ENCODE measurements around the gene PDE7B.
"Not testable (repeated sequence)": the region's sequence is repeated elsewhere in the genome, so short reads cannot be mapped to it uniquely, and the experiment has no call there.

The PDE7B gene

DNA sequence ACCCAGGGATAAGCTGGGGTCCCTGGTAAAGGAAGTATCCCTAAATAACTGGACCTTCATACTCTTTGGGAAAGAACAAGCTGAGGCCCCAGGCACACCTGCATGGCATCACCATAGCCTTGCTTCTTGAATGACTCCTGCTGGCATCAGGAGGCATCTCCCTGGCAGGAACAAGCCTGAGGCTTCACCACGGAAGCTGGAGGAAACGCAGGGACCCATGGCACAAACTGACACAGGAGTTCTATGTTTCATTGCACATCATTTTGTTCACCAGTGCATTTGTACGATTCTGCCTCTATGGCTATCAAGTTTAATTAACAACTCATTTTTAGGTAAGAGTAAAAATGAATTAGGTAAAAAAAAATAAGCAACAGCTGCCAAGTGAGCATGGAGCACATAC is 619 bp upstream of the PDE7B start:
- no peak for DNase-seq

DNA sequence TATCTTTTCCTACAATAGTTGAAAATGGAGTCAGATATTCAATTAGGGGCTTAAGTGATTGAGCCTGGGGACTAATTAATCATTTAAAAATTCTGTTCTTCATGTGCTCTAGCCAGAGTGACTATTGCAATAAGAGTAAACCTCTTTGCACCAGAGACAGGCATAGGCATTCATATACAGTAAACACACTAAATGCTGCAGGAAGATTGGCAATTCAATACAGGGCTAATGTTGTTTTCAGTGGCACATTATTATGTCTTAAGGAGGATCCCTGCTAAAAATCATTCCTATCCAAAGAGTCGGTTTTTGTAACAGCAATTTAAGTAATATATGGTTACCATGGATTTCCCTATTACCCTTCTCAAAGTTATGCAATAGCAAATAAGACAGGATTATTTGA is 1.2 kb downstream of the PDE7B start:
- no peak for DNase-seq

DNA sequence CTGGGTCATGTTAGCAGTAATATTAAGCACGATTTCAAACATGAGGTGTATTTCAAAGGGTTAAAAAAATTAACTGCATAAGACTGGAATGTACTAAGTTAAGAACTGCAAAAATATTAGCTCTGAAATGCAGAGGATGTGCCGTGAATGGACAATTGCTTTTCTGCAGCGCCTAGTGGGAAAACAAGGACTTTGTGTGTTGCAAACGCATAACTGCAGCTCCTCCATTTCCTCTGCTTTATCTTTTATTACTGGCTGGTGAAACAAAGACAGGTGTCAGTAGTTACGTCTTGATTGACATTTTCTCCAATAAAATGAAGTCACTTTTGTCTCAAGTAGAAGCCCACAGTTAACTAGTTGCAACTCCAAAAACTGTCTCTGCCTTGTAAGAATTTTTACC is 1.7 kb downstream of the PDE7B start:
- no peak for DNase-seq

DNA sequence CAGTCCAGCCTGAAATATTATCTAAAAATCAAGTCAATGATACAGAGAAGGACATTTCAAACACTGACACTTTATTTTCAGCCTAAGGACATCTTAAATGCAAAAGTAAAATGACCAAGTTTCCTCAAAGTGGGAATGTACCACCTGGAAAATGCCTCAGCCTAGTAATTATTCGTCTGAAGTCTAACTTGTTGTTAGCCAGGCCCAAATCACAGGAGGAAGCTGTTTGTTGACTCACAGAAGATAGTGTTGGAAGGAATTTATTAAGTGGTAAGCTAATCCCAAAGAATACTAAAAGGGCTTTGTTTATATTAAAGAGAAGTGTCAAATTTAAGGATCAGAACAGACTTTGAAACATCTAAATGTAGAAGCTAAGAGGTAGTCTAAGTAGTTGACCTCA is 2.5 kb downstream of the PDE7B start:
- no peak for DNase-seq

DNA sequence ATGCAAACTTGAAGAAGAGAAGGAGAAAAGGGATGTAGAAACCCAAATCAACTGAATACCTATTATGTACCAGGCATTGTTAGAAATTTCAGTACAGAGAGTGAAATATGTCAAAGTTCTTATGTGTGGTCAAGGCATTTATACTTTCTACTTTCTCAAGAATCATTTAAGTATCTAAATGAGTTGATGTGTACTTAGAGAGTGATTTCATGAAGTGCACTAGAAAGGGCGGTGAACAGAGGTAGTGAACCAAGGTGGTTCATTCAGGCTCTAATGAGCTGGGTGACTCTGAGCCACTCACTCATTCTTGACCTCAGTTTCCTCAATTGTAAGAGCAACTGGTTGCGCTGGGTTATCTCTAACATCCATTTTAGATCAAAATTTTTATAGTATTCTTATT is 3.3 kb downstream of the PDE7B start:
- DNase-seq, result no peak

DNA sequence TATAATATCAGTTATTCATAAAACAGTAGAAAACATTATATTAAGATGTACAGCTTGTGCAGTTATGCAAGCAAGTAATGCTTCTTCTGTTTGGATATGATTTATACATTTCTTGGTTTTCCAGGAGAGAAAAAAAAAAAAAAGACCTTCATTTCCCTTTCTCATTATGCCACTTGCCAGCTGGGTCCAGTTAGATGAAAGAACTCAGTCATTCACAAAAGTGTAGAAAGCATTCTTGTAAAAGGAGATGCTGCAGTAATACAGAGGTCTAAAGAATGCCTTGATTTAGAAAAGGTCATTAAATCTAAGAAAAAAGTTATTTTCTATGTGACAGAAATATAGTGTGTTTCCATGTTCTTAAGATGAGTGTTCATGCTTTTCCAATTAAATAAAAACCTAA is 7.4 kb downstream of the PDE7B start:
- DNase-seq, result no peak

DNA sequence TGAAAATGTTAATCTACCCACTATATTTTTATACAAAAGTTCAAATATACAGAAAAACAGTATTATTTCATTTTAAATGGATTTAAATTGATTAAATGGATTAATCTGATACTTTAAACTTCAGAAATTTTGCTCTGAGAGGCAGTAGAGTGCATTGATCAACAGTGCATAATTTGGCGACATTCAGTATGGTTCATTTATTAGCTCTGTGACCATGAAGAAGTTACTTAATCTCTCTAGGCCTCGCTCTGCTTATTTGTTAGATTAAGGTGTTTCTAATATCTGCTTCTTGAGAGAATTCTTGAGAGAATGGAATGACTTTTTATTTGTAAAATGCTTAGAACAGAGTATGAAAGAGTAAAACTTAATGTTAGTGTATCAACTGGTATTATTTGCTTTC is 8.9 kb downstream of the PDE7B start:
- no peak for DNase-seq

DNA sequence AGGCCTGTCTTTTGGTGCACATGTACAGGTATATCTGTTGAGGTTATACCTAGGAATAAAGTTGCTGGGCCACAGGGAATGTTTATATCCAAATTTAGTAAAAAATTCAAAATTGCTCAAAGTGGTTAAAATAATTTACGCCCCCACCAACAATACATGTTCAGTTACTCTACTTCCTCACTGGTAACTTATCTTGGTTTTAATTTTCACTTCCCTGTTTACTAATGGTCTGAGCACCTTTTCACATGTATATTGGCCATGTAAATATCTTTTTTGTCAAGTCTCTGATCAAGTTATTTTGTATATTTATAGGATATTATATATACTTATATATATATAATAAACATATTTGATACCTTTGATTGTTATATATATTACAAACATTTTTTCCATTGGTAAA is 9.7 kb downstream of the PDE7B start:
- DNase-seq, result no peak

DNA sequence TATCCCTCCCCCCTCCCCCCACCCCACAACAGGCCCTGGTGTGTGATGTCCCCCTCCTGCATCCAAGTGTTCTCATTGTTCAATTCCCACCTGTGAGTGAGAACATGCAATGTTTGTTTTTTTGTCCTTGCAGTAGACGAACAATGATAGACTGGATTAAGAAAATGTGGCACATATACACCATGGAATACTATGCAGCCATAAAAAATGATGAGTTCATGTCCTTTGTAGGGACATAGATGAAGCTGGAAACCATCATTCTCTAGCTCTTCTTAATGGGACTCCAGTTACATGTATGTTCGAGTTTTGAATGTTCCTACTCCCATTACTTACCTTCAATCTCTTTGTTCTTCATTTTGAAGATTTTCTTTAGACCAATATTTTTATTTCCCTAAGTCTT is 13.4 kb downstream of the PDE7B start:
- not testable (repeated sequence) for DNase-seq

DNA sequence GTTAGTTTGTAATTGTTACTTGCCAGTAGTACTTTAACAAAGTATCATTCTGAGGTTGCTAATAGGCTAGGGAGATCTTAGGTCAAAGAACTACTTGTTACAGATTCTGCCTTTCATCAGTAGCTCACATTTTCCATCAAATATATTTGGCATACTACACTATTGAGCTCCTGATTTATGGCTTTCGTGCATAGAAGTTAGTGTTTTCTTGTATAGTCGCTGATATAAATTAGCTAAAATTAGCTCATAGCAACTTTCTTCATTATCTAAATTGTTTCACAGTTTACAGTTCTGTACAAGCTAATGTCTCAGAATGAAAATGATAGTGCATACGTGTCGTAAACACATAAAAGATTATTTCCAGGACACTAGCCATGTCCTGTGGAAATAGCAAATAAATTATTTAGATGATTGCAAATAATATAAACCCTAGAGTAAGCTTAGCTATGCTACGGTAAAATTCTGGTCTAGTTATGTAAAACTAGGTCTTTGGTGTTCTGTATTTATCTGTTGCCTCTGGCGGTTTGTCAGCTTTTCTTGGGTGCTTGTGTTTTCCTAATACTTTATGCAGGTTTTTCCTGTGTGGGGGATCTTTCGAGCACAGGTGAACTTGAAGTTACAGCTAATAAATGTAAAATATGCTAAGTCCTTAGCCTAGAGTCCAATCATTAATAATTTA is 15.1 kb downstream of the PDE7B start:
- DNase-seq, result no peak

DNA sequence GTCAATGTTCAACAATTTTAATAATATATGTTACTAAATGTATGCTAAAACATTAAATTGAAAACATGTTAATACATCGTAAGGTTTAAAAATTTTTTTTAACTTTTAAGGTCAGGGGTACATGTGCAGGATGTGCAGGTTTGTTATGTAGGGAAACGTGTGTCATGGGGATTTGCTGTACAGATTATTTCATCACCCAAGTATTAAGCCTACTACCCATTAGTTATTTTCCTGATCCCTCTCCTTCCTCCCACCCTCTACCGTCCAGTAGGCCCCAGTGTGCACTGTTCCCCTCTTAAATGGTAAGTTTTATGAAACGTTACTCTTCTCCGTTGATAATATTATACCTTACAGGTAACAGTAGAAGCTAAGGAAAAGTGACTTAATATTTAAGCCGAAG is 15.8 kb downstream of the PDE7B start:
- DNase-seq, result no peak

DNA sequence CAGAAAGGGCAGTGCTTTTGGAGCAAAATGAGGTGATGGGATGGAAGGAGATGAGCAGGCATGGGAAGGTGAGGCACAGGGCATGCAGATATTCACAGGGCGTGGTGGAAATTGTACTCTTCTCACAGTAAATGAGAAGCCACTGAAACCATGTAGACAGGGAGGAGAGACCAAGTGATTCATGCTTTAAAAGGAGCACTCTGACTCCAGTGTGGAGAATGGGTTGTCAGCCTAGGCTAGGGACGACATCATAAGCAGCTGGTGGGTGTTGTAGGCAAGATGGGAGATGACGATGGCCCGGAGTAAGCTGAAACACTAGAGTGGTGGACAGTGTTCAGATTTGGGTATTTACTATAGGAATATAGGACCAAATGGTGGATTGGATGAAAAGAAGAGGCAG is 18.4 kb downstream of the PDE7B start:
- no peak for DNase-seq

DNA sequence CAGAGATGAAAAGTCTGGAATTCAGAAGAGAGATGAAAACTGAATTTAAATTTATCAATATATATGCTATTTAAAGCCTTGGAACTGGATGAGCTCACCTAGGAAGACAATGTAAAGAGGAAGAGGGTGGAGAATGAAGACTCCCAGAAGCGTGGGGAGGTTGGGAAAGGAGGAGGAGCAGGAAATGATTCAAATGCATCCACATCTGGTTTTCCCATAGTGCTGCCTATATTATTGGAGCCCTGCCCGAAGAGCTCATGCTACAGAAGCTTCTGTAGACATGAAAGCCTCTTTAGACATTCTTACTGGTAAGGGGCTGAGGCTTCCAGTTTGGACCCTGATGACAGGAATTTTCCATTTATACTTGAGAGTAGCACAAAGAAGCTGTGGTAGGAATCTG is 19.2 kb downstream of the PDE7B start:
- DNase-seq, result no peak

DNA sequence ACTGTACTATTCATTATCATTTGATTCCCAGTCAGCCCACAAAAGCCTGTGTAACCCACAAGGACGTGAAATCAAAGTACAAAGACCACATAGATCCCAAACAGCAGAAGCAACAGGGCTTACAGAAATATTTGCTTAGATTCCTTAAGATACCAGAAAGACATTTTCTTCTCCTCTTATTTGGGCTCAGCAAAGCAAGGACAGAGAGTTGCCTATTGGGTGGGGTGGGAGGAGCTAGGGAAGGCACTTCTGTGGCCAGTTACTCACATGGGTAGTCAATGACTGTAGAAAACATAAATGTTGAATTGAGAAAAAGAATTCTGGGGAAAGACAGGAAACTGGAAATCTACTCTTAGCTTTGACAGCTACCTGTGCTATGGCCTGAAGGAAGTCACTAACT is 19.8 kb downstream of the PDE7B start:
- DNase-seq, result no peak

DNA sequence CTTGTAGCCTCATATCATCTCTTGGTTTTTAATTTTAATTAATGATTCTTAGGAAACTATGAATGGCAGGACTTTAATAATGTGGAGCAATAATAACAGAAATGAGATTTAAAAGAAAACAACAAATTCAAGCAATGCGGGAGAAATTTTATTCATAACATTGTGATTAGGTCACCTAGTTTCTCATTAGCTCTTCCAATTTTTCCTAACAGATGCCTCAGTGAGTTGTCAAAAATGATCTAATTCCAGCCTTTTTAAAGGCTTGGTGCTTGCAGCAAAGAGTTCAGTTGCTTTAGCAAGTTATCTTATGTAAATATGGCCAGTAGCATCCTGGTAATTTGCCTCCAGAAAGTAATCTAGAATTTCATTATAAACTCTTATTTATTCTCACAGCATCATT is 20.4 kb downstream of the PDE7B start:
- DNase-seq, result no peak

DNA sequence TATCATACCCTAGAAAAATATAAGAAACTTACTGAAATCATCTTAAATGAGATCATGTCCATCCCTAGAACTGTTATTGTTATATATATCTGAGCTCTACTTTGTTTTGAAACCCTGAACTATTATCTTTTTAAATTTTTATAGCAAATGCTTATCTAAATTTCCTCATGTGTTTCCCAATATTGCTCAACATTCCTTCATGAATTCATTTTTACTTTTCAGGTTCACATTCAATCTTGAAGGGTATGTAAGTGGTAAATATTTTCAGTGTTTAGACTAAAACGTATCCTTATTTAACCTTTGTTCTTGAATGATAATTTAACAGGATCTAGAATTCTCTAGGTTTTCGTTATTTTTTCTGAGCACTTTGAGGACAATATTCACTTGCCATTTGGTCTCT is 23.9 kb downstream of the PDE7B start:
- no peak for DNase-seq

DNA sequence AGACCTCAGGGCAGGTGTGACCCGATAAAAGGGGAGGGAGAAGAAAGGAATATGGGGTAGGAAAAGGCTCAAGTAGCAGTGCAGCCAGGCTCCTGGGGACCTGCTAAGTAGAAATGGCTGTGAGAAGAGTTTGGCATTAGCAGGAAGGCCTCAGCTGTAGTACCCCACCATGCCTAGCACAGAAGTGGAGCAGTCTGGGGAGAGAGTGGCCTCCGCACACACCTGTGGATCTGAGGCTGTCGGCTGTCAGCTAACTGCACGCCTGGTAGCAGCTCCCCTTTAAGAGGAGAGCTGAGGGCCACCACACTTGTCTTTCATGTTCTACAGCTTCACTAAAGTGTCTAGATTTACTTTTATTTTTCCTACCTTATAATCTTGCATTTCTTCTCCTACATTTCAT is 24.6 kb downstream of the PDE7B start:
- no peak for DNase-seq

DNA sequence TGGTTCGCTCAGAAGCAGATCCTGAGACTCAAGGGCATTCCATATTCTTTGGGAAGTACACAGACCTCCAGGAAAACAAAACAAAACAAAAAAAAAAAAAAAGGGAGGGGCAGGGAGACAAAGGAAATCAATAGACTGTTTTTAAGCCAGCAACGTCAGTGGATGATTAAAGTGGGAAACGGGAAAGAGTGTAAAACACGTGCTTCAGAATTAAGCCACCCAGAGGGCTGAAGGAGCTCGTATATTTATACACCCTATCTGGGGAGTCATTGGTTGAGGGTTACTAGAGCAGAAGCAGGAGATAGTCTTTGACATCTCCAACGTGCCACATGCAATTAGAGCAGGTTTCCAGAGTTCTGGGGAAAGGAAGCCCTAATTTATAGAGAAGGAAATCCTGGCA is 26.2 kb downstream of the PDE7B start:
- DNase-seq, result no peak

DNA sequence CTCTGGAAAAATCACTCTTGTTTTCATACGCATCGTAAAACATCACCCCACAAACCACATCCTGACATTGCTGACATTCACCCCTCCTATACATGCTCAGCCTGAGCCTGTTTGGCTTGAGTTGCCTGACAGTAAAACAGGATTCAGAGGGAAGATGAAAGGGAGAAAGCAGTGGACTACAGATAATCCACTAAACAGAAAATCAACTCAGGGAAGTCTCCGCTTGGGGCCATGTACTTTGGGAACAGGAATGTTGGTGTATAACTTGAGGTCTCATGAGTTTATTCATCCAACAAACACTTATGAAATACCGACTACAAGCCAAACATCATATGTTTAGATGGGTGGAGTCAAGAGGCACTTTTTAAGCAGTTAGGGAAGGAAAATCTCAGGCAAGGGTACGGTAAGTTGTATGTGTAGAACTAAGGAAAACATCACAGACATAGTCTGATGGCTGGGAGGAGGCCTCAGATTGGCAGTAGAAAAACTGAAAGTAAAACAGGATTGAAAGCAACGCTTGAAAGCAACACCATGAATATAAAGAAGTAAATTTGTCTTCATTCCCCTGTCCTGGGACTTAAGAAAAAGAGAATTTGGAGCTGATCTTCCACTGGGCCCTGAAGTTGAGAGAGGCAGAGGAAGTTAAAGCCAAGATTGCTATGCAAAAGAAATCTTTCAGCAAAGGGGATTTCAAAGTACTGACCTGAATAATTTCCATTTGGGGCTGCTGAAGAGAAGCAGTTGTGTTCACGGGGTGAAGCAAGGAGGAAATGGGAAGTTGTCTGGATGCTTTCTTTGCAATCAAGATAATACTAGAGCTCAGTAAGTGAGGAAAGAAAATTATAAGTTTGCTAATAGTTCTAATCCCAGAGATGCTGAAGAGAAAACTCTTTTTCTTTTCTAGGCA is 28.8 kb downstream of the PDE7B start:
- peak; percentile 46 to 70 for DNase-seq

DNA sequence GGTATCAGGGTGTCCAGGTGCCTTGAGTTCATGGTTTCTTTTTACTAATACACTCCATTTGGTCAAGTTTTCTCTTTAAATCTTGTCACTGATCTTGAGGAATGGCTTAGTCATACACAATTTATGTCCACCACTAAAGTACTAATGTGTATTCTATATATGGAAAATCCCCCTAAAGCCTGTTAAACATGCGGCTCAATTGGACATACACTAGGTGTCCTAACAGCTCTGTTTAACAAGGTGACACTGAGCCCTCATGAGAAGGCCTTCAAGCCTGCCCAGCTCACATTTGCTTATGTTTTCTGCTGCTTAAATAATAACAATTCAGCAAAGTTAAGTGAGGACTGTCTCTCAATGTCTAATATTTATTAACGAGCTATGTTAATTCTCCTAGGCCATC is 31.5 kb downstream of the PDE7B start:
- DNase-seq, result no peak

DNA sequence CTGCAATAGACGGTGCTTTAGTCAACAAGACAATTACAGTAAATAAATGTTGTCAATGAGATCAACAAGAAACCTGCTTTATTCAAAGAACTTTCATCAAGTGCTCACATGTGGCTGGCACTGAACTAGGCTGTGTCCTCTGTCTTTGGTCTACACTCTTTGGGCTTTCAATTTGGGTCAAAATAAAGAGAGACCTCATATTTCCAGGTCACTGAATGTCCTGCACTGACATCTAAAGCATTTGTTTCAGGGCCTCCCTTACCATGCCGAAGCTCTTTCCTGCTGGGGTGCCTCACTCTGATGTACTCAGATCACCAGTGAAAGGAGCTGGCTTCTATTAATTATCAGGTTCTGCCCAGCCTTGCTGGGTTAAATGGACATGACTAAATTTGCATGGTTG is 32.0 kb downstream of the PDE7B start:
- no peak for DNase-seq

DNA sequence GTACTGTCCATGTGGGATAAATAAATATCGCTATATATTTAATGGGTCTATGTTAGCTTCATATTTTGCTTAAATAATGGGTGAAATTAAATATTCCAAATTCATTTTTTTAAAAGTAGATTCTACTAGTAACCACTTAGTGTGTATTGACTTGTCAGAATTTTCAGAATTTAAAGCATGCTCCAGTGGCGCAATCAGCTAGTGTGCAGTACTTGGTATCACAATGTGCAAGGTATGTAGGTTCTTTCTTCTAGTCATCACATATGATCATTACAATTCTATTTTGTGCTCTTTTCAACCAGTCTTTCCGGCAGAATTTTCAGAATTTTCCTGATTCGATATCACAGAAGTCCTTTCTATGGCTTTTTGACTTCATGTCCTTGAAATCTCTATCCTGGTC is 32.6 kb downstream of the PDE7B start:
- no peak for DNase-seq

DNA sequence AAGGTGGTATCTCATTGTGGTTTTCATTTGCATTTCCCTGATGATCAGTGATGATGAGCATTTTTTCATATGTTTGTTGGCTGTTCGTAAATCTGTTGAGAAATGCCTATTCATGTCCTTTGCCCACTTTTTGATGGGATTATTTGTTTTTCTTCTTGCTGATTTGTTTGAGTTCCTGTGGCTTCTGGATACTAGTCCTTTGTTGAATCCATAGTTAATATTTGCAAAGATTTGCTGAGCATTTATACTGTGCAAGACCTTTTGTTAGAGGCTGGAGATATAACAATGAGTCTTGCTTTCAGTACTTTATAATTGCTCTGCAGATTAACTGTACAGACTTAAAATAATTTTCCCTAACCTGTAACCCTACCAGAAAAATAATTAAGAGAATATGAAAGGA is 35.6 kb downstream of the PDE7B start:
- DNase-seq, result no peak

DNA sequence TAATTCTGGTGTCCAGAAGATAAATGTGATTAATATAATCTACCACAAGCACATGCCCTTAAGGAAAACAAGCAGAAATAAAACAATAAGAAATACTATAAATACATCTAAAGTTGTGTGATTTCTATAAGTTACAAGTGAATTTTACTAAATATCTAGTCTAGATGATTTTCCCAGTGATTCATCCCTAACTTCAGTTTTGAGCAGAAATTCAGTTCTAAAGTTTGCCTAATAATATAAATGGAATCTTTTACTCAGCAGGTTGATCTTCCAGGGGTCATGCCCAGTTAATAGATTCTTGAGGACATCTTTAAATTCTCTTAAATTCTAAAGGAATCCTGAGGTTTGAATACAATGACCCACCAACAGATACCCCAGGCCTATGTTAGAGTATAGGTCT is 37.3 kb downstream of the PDE7B start:
- DNase-seq, result no peak

DNA sequence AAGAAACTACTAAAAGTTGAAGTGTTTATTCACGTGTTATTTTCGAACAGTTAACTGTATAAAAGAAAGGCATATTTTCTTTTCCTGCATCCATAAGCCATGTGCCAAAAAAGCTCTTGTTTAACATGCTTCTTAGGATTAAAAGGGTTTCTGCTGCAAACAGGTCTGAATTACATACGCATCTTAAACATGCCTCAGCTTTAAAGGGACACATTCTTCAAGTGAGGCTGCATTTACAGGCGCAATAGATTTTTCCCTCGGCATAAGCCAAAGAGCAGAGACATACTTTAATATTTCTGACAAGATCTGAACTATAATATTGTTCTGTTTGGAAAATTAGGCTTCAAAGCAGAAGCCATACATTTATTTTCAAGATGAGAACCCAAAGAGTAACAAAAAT is 39.4 kb downstream of the PDE7B start:
- no peak for DNase-seq
